ENCODE measurements around the gene C18orf63. TPM values are rescaled to one million over a fixed set of nuclear protein-coding genes. Genes with fewer than 3 reads are reported as not detected.

C18orf63 gene
- total and polyA plus RNA-seq, 8 donors = 0.16 to 0.26 TPM; not detected in 6

- H3K27ac ChIP-seq = no peak overlapping the region
- ATAC-seq (no peak), DNase-seq (no peak)
- no peaks in the 10 kb centered on the region for H3K4me1 ChIP-seq
- no peaks in the 10 kb centered on the region for H3K9me3 ChIP-seq
- H3K4me3 ChIP-seq = no peak overlapping the region
- intact Hi-C loops (cut with DNase I) = no loop called here
- no peaks in the 10 kb centered on the region for H3K36me3 ChIP-seq
- TF ChIP-seq, protein P1, sequence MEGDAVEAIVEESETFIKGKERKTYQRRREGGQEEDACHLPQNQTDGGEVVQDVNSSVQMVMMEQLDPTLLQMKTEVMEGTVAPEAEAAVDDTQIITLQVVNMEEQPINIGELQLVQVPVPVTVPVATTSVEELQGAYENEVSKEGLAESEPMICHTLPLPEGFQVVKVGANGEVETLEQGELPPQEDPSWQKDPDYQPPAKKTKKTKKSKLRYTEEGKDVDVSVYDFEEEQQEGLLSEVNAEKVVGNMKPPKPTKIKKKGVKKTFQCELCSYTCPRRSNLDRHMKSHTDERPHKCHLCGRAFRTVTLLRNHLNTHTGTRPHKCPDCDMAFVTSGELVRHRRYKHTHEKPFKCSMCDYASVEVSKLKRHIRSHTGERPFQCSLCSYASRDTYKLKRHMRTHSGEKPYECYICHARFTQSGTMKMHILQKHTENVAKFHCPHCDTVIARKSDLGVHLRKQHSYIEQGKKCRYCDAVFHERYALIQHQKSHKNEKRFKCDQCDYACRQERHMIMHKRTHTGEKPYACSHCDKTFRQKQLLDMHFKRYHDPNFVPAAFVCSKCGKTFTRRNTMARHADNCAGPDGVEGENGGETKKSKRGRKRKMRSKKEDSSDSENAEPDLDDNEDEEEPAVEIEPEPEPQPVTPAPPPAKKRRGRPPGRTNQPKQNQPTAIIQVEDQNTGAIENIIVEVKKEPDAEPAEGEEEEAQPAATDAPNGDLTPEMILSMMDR (IDR thresholded peaks at IDR 0.05) = no peak
- no peaks in the 10 kb centered on the region for H3K27me3 ChIP-seq
These were observed 12.6 kb downstream of the C18orf63 start for GRCh38 chr18:74328206-74328605.

DNA sequence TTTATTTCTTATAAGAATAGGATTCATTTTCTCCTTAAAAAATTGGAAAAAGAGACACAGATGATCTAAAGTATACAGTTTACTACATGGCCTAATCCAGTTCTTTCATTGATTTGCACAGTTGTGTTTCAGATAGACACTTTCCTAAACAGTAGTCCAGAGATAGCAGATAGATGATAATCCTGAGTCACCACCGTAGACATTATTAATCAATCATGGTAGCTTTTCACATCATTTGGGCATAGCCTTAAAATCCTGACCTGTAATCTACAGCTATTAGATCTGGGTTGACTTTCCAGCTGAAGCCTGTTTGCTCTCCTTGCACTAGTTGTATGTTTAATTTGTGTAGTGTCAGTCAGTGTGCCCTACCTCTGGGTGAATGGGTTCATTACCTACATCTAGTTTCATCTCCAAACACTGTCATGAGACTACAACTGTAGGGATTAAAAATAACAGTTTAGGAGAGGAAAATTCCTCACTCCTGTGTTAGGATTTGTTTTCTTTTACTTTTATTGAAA, 14.1 kb downstream of the C18orf63 start:
- no peaks in the 10 kb centered on the region for H3K4me1 ChIP-seq
- no peaks in the 10 kb centered on the region for H3K27me3 ChIP-seq
- no peaks in the 10 kb centered on the region for H3K9me3 ChIP-seq
- no peak overlapping the region for H3K4me3 ChIP-seq
- DNase-seq (no peak), ATAC-seq (no peak)
- TF ChIP-seq, protein P1 (IDR thresholded peaks at IDR 0.05) = no peak
- intact Hi-C loops (cut with DNase I) = loop anchor here in 1 of 2 donors (10.0 kb wide), 1 partner anchor 85 kb away; no protein-coding TSS in a partner anchor
- H3K36me3 ChIP-seq = no peaks in the 10 kb centered on the region
- H3K27ac ChIP-seq = no peak overlapping the region

GRCh38 chr18:74331404-74331803, 15.8 kb downstream of the C18orf63 start:
- Histone ChIP-seq H3K27ac (no peak overlapping the region), H3K4me3 (no peak overlapping the region), H3K4me1 (no peaks in the 10 kb centered on the region), H3K27me3 (no peaks in the 10 kb centered on the region), H3K9me3 (no peaks in the 10 kb centered on the region), H3K36me3 (no peaks in the 10 kb centered on the region)
- intact Hi-C loops (cut with DNase I) = loop anchor here in 1 of 2 donors (10.0 kb wide), 1 partner anchor 87 kb away; no protein-coding TSS in a partner anchor
- ATAC-seq (peak; percentile 59), DNase-seq (peak in 1 of 4 donors; percentile 22)
- TF ChIP-seq, protein P1 (IDR thresholded peaks at IDR 0.05) = peak in 1 of 2 donors; percentile 26

DNA sequence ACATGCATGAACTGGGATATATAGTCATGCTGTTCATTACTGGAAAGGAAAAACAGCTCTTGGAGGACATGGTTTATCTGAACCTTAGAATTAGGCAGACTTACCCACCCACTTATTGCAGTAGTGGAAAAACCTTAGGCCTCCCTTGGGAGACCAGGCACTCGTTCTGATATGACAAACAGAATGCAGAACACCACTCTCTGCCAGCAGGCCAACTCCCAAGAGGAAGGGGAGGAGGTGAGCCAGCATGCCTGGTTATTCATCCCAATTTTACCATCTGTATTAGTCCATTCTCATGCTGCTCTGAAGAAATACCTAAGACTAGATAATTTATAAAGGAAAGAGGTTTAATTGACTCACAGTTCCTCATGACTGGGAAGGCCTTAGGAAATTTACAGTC, 17.5 kb downstream of the C18orf63 start:
- H3K27me3 ChIP-seq = no peaks in the 10 kb centered on the region
- TF ChIP-seq, protein P1 (IDR thresholded peaks at IDR 0.05) = no peak
- H3K9me3 ChIP-seq = no peaks in the 10 kb centered on the region
- no peak for DNase-seq
- H3K4me3 ChIP-seq = no peak overlapping the region
- intact Hi-C loops (cut with DNase I) = loop anchor here in 1 of 2 donors (10.0 kb wide), 1 partner anchor 88 kb away; no protein-coding TSS in a partner anchor
- H3K36me3 ChIP-seq = no peaks in the 10 kb centered on the region
- no peak for ATAC-seq
- no peaks in the 10 kb centered on the region for H3K4me1 ChIP-seq
- no peak overlapping the region for H3K27ac ChIP-seq

GRCh38 chr18:74334242-74334893, 18.7 kb downstream of the C18orf63 start:
- Histone ChIP-seq H3K4me3 (no peak overlapping the region), H3K9me3 (no peaks in the 10 kb centered on the region), H3K4me1 (no peaks in the 10 kb centered on the region), H3K27me3 (no peaks in the 10 kb centered on the region), H3K36me3 (no peaks in the 10 kb centered on the region), H3K27ac (no peak overlapping the region)
- ATAC-seq = no peak
- intact Hi-C loops (cut with DNase I) = loop anchor here in 1 of 2 donors (10.0 kb wide), 1 partner anchor 90 kb away; no protein-coding TSS in a partner anchor
- no peak for DNase-seq
- TF ChIP-seq, protein P1 (IDR thresholded peaks at IDR 0.05) = no peak

Data from left lung (tissue), 10 donors.